PC-3 (cell line): Measurements from ENCODE around the gene PSME2. TPM values are rescaled to one million over a fixed set of nuclear protein-coding genes. Genes with fewer than 3 reads are reported as not detected.

Source experiments
- ATAC-seq: fragments of 200-7000 bp; cut with Tn5 transposase; 2 replicates; pipeline ENCODE4 v1.9.1; 2020; ENCODE audit warnings: mild to moderate bottlenecking, moderate library complexity
- BruUV-seq: library from RNA; stranded (reverse); fragments of 400-500 nt; replicated peaks from 2 replicates; lab custom pipeline; 2021; lab: Mats Ljungman, UMichigan
- CTCF ChIA-PET: fragments of 300-600 bp; sonication (Branson Sonifier 250); formaldehyde crosslinking; loops from one replicate; lab custom pipeline; 2022; ENCODE audit warnings: antibody characterized with exemption; lab: Charles Lee
- POLR2A ChIA-PET: fragments of 300-600 bp; sonication (Branson Sonifier 250); formaldehyde crosslinking; loops from one replicate; lab custom pipeline; 2022; ENCODE audit warnings: antibody characterized with exemption; ENCODE audit not compliant: unreplicated experiment; lab: Charles Lee
- DNase-seq: peaks from one replicate; pipeline ENCODE4 v3.0.0-alpha.2; 2015
- H2AFZ ChIP-seq: fragments of 300-600 bp; sonication (generic); 2 replicates; pipeline ENCODE4 v1.6.0; 2016; ENCODE audit warnings: antibody characterized with exemption, low read length
- H3F3A ChIP-seq: fragments of 300-600 bp; sonication (generic); one replicate; pipeline ENCODE4 v1.6.0; 2017; ENCODE audit warnings: antibody characterized with exemption, low read length, control low read depth, mild to moderate bottlenecking; ENCODE audit not compliant: unreplicated experiment
- H3K27ac ChIP-seq: fragments of 300-600 bp; sonication (generic); 2 replicates; pipeline ENCODE4 v1.5.1; 2016; ENCODE audit warnings: mild to moderate bottlenecking, low read length
- H3K27me3 ChIP-seq: fragments of 300-600 bp; sonication (generic); 2 replicates; pipeline ENCODE4 v1.6.1; 2016; ENCODE audit warnings: low read length, mixed read lengths
- H3K36me3 ChIP-seq: fragments of 300-600 bp; sonication (generic); 2 replicates; pipeline ENCODE4 v1.6.1; 2016; ENCODE audit warnings: low read depth, mixed run types, low read length, mixed read lengths
- H3K4me1 ChIP-seq: fragments of 300-600 bp; sonication (generic); 2 replicates; pipeline ENCODE4 v1.5.1; 2016; ENCODE audit warnings: low read length; ENCODE audit not compliant: insufficient read depth
- H3K4me2 ChIP-seq: fragments of 300-600 bp; sonication (generic); 2 replicates; pipeline ENCODE4 v1.6.0; 2016; ENCODE audit warnings: low read length
- H3K4me3 ChIP-seq: fragments of 300-600 bp; sonication (generic); 2 replicates; pipeline ENCODE4 v1.5.1; 2016; ENCODE audit warnings: mild to moderate bottlenecking, low read length, mixed read lengths
- H3K79me2 ChIP-seq: fragments of 300-600 bp; sonication (generic); 2 replicates; pipeline ENCODE4 v1.6.1; 2017; ENCODE audit warnings: low read length, mixed read lengths
- H3K9ac ChIP-seq: fragments of 300-600 bp; sonication (generic); 2 replicates; pipeline ENCODE4 v1.6.0; 2016; ENCODE audit warnings: mild to moderate bottlenecking, low read length
- H3K9me2 ChIP-seq: fragments of 300-600 bp; sonication (generic); replicated peaks from 2 replicates; pipeline ENCODE4 v1.6.1; 2016; ENCODE audit warnings: mixed run types, low read length, mixed read lengths
- H3K9me3 ChIP-seq: fragments of 300-600 bp; sonication (generic); 2 replicates; pipeline ENCODE4 v1.6.1; 2016; ENCODE audit warnings: low read length, mixed read lengths
- H4K20me1 ChIP-seq: fragments of 300-600 bp; sonication (generic); 2 replicates; pipeline ENCODE4 v1.6.1; 2016; ENCODE audit warnings: low read length, mixed read lengths
- EZH2 ChIP-seq: fragments of 300-600 bp; sonication (generic); IDR thresholded peaks from one replicate; pipeline ENCODE4 v1.6.1; 2017; ENCODE audit warnings: antibody characterized with exemption, mild to moderate bottlenecking, low read length; ENCODE audit not compliant: unreplicated experiment
- EZH2phosphoT487 ChIP-seq: fragments of 300-600 bp; sonication (generic); IDR thresholded peaks from 2 replicates; pipeline ENCODE4 v1.6.1; 2018; ENCODE audit warnings: mild to moderate bottlenecking, antibody characterized with exemption, low read length, borderline replicate concordance
- intact Hi-C: fragments of 100-400 bp; cut with micrococcal nuclease; formaldehyde crosslinking; loops from 2 replicates; pipeline ENCODE4 v1.9.0; 2023
- total RNA-seq: library from RNA; depleted of rRNA; stranded (reverse); fragments of >200 nt; gene quantifications from 2 replicates; pipeline ENCODE4 v1.2.3, GENCODE V29; 2014
- TF ChIP-seq, protein P1 (sequence below): fragments of 300-600 bp; sonication (generic); conservative IDR thresholded peaks from 2 replicates; pipeline ENCODE4 v1.5.1; 2017; ENCODE audit warnings: antibody characterized with exemption, low read depth, mild to moderate bottlenecking, low read length

The PSME2 gene
- total RNA-seq, 1 experiment from 2014 or later: 297 TPM

DNA sequence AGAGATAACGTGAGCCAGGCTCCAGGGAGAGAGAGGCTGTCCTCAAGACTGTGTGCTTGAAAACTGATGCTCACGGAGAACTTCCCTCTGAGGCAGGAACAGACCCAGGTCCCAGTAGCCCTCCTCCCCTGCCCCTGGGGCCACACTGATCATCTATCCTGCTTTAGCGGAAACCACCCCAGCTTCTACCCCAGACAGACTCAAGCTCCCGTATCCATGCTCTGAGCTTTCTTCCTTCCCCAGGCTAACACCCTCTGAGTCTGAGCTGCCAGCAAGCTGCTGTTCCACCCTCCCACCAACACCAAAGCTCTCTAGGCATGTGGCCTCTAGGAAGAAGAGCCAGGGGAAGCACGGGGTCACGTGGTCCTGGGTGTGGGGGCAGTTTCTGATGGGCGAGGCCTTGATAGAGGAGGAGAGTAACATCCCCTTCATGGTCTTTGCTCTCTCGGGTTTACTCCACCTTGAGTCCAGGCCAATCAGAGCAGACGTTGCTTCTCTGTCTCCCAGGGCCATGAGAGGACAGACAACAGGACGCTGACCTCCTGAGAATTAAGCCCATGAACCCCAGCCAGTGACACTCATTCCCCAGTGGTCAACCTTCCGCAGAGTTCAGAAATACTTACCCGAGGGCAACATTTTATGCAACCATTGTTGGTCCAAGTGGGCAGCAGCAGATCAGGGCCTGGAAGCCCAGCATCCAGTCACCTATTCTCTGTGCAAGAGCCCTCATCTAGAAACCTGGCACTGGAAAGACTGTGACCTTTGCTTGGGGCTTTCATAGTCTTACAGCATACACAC lies 50.9 kb downstream of the PSME2 start:
- CTCF ChIA-PET: interaction anchor here (1.4 kb wide), 1 partner anchor 13 kb away, joined by 4 read pairs; no protein-coding TSS in a partner anchor
- no peak for DNase-seq
- no peaks in the 10 kb centered on the region for H4K20me1 ChIP-seq
- peak overlapping the region; percentile 93 for H3K4me2 ChIP-seq
- no peaks in the 10 kb centered on the region for H3F3A ChIP-seq
- no peaks in the 10 kb centered on the region for H3K27me3 ChIP-seq
- no peak overlapping the region for H3K27ac ChIP-seq
- no peak for ATAC-seq
- peaks cover 8% of the 10 kb centered on the region; the same call in 1 of the 2 replicates for H3K79me2 ChIP-seq
- H2AFZ ChIP-seq: 0 out of 2 replicates have a peak overlapping the region, but pooled peaks have one; percentile 97
- no TSS peak for BruUV-seq
- POLR2A ChIA-PET: interaction anchor here (0.6 kb wide), 1 partner anchor 19 kb away, joined by 3 read pairs; the partner anchor contains the start of genes DCAF11 and NRL
- H3K9me2 ChIP-seq: no peaks in the 10 kb centered on the region
- intact Hi-C loops: loop anchor here (2.0 kb wide), 1 partner anchor 45 kb away; the partner anchor contains the start of gene EMC9
- H3K4me1 ChIP-seq: peaks cover 9% of the 10 kb centered on the region
- H3K9me3 ChIP-seq: no peaks in the 10 kb centered on the region
- H3K4me3 ChIP-seq: peak overlapping the region; percentile 83
- no peaks in the 10 kb centered on the region for H3K36me3 ChIP-seq
- TF ChIP-seq, protein P1, sequence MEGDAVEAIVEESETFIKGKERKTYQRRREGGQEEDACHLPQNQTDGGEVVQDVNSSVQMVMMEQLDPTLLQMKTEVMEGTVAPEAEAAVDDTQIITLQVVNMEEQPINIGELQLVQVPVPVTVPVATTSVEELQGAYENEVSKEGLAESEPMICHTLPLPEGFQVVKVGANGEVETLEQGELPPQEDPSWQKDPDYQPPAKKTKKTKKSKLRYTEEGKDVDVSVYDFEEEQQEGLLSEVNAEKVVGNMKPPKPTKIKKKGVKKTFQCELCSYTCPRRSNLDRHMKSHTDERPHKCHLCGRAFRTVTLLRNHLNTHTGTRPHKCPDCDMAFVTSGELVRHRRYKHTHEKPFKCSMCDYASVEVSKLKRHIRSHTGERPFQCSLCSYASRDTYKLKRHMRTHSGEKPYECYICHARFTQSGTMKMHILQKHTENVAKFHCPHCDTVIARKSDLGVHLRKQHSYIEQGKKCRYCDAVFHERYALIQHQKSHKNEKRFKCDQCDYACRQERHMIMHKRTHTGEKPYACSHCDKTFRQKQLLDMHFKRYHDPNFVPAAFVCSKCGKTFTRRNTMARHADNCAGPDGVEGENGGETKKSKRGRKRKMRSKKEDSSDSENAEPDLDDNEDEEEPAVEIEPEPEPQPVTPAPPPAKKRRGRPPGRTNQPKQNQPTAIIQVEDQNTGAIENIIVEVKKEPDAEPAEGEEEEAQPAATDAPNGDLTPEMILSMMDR: no peak
- TF ChIP-seq EZH2phosphoT487: no peak
- peak overlapping the region; percentile 79 for H3K9ac ChIP-seq

DNA sequence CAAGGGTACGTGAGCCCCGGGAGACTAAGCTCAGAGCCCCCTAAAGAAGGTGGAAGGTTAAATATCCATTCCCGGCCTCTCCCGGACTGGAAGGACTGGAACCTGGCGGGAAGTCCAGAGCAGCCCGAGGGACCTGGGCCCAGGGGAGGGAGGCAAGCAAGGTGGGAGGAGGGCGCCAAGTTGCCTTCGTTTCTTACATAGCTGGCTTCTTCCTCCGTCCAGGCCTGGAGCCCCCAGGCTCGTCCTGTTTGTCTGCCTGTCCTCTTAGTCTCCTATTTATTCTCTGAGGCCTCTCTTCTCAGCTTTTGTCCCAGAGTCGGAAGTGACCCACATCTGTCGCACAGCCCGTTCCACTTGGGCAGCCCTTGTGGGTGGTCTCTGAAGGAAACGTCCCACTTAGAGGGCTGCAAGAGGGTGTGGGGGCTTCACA lies 51.6 kb downstream of the PSME2 start:
- no peaks in the 10 kb centered on the region for H3K36me3 ChIP-seq
- H3K4me3 ChIP-seq: peak overlapping the region; percentile 83
- ATAC-seq (peak; percentile 1; the same call in 1 of the 2 replicates), DNase-seq (no peak)
- intact Hi-C loops: loop anchor here (1.0 to 2.0 kb wide), 2 partner anchors 13 to 46 kb away; partner anchors contain the start of gene EMC9
- H3K4me2 ChIP-seq: peak overlapping the region; percentile 93
- no peaks in the 10 kb centered on the region for H3K27me3 ChIP-seq
- H3K9ac ChIP-seq: peak overlapping the region; percentile 79
- BruUV-seq: no TSS peak
- peaks cover 9% of the 10 kb centered on the region for H3K4me1 ChIP-seq
- H3K9me3 ChIP-seq: no peaks in the 10 kb centered on the region
- ChIA-PET POLR2A (interaction anchor here (0.6 kb wide), 1 partner anchor 20 kb away, joined by 3 read pairs; the partner anchor contains the start of genes DCAF11 and NRL), CTCF (interaction anchor here (1.4 kb wide), 1 partner anchor 14 kb away, joined by 4 read pairs; no protein-coding TSS in a partner anchor)
- peak overlapping the region; percentile 97 for H2AFZ ChIP-seq
- no peaks in the 10 kb centered on the region for H4K20me1 ChIP-seq
- H3K27ac ChIP-seq: peak overlapping the region; percentile 23; the same call in 1 of the 2 replicates
- peaks cover 8% of the 10 kb centered on the region; the same call in 1 of the 2 replicates for H3K79me2 ChIP-seq
- H3K9me2 ChIP-seq: no peaks in the 10 kb centered on the region
- H3F3A ChIP-seq: no peaks in the 10 kb centered on the region
- TF ChIP-seq EZH2phosphoT487 (no peak), EZH2 (no peak)
- TF ChIP-seq, protein P1: no peak
